DND-41 (cell line): ENCODE results near the gene SLC43A3.

Experiments used
- ATAC-seq: fragments of 200-7000 bp; cut with Tn5 transposase; 3 replicates; pipeline ENCODE4 v1.9.1; 2021; ENCODE audit warnings: low read depth; ENCODE audit not compliant: insufficient read depth
- DNase-seq: peaks from one replicate; pipeline ENCODE4 v3.0.0-alpha.2; 2020
- H2AFZ ChIP-seq: 2 replicates; pipeline ENCODE4 v1.6.0; 2012; ENCODE audit warnings: low read depth, low read length
- H3K27ac ChIP-seq: 2 replicates; pipeline ENCODE4 v1.5.1; 2012; ENCODE audit warnings: low read length, inconsistent platforms
- H3K27me3 ChIP-seq: fragments of 200-600 bp; sonication (generic); 2 replicates; pipeline ENCODE4 v1.6.0; 2012; ENCODE audit warnings: low read length, mild to moderate bottlenecking, inconsistent platforms; ENCODE audit not compliant: insufficient read depth, poor library complexity
- H3K36me3 ChIP-seq: 2 replicates; pipeline ENCODE4 v1.5.1; 2012; ENCODE audit warnings: low read length, inconsistent platforms; ENCODE audit not compliant: insufficient read depth
- H3K4me1 ChIP-seq: 2 replicates; pipeline ENCODE4 v1.5.1; 2012; ENCODE audit warnings: mild to moderate bottlenecking, low read length; ENCODE audit not compliant: insufficient read depth
- H3K4me2 ChIP-seq: 2 replicates; pipeline ENCODE4 v1.6.0; 2012; ENCODE audit warnings: mild to moderate bottlenecking, moderate library complexity, low read length, inconsistent platforms; ENCODE audit not compliant: insufficient read depth
- H3K4me3 ChIP-seq, 2 experiments: fragments of 200-600 bp in 1 of 2; shearing (Covaris generic) in 1 of 2; 2 replicates each; pipeline ENCODE4 v1.5.1; 2012 to 2016; ENCODE audit warnings: inconsistent platforms in 2 of 2, low read length in 2 of 2, mild to moderate bottlenecking in 2 of 2, low read depth in 1 of 2, moderate library complexity in 1 of 2
- H3K79me2 ChIP-seq: 2 replicates; pipeline ENCODE4 v1.6.0; 2012; ENCODE audit warnings: low read length, inconsistent platforms; ENCODE audit not compliant: insufficient read depth
- H3K9ac ChIP-seq: 2 replicates; pipeline ENCODE4 v1.6.0; 2012; ENCODE audit warnings: low read depth, mild to moderate bottlenecking, inconsistent platforms, low read length, moderate library complexity
- H3K9me3 ChIP-seq: 2 replicates; pipeline ENCODE4 v1.5.1; 2012; ENCODE audit warnings: low read length, moderate library complexity, mild to moderate bottlenecking, inconsistent platforms; ENCODE audit not compliant: insufficient read depth, severe bottlenecking
- H4K20me1 ChIP-seq: 2 replicates; pipeline ENCODE4 v1.6.0; 2012; ENCODE audit warnings: low read length; ENCODE audit not compliant: insufficient read depth
- EZH2 ChIP-seq: IDR thresholded peaks from 3 replicates; pipeline ENCODE4 v1.6.1; 2012; ENCODE audit warnings: borderline replicate concordance, low read depth, mild to moderate bottlenecking, moderate library complexity, low read length, inconsistent platforms; ENCODE audit not compliant: severe bottlenecking
- TF ChIP-seq, protein P1 (sequence below): IDR thresholded peaks from 2 replicates; pipeline ENCODE4 v1.5.1; 2012; ENCODE audit warnings: borderline replicate concordance, low read length, moderate library complexity, mild to moderate bottlenecking; ENCODE audit not compliant: poor library complexity, severe bottlenecking; ENCODE audit errors: extremely low read depth

Gene SLC43A3

DNA sequence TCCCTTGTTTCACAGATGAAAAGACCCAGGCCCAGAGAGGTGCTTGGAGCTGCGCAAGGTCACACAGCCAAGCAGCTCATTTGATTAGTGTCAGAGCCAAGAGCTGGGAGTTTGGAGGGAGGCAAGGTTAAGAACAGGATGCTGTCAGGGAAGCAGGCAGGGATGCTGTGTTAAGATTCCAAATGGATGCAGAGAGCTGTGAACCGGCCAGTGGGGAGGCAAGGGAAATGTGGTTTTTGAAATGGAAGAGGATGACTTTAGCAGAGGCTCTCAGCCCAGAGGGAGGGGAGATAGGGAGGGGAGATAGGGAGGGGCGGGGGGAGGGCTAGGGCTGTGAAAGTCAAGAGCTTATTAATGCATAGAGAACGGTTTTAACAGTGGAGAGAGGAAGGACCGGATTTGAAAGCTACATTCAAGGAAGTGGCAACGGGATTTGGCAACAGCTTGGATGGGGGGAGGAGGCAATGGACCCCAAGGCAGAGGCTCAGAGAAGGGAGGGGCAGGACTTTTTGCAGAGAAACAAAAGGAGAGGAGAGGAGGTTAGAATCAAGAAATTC is 46.4 kb upstream of the SLC43A3 start:
- H3K27me3 ChIP-seq, result no peaks in the 10 kb centered on the region
- H2AFZ ChIP-seq, result no peak overlapping the region
- no peaks in the 10 kb centered on the region for H3K79me2 ChIP-seq
- TF ChIP-seq EZH2, result no peak
- TF ChIP-seq, protein P1, sequence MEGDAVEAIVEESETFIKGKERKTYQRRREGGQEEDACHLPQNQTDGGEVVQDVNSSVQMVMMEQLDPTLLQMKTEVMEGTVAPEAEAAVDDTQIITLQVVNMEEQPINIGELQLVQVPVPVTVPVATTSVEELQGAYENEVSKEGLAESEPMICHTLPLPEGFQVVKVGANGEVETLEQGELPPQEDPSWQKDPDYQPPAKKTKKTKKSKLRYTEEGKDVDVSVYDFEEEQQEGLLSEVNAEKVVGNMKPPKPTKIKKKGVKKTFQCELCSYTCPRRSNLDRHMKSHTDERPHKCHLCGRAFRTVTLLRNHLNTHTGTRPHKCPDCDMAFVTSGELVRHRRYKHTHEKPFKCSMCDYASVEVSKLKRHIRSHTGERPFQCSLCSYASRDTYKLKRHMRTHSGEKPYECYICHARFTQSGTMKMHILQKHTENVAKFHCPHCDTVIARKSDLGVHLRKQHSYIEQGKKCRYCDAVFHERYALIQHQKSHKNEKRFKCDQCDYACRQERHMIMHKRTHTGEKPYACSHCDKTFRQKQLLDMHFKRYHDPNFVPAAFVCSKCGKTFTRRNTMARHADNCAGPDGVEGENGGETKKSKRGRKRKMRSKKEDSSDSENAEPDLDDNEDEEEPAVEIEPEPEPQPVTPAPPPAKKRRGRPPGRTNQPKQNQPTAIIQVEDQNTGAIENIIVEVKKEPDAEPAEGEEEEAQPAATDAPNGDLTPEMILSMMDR, result no peak
- no peaks in the 10 kb centered on the region for H3K36me3 ChIP-seq
- no peak overlapping the region for H3K27ac ChIP-seq
- H3K4me3 ChIP-seq, result no peak overlapping the region
- no peak overlapping the region for H3K9ac ChIP-seq
- H3K4me2 ChIP-seq, result no peak overlapping the region
- ATAC-seq, result no peak
- H3K4me1 ChIP-seq, result no peaks in the 10 kb centered on the region
- no peaks in the 10 kb centered on the region for H4K20me1 ChIP-seq
- no peaks in the 10 kb centered on the region for H3K9me3 ChIP-seq
- DNase-seq, result no peak

DNA sequence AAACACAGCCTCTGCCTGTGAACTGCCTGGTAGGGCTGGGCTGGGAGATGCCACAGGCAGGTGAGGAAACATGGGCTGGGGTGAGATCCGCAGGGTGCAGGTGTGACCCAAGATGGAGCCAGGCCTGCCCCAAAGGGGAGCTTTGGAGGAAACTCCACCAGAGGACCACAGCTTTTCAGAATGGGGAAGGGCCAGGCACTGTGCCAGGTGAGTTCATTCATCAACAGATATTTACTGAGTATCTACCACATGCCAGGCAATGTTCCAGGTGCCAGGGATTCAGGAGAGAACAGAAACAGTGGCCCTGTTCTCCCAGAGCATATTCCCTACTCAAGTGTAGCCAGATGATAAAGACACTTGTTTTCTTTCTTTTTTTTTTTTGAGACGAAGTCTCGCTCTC is 44.6 kb upstream of the SLC43A3 start:
- no peak overlapping the region for H3K4me3 ChIP-seq
- no peaks in the 10 kb centered on the region for H3K36me3 ChIP-seq
- no peak for ATAC-seq
- H3K9ac ChIP-seq, result no peak overlapping the region
- TF ChIP-seq, protein P1, result no peak
- TF ChIP-seq EZH2, result no peak
- H2AFZ ChIP-seq, result no peak overlapping the region
- no peaks in the 10 kb centered on the region for H3K9me3 ChIP-seq
- no peak overlapping the region for H3K27ac ChIP-seq
- H3K79me2 ChIP-seq, result no peaks in the 10 kb centered on the region
- H3K4me2 ChIP-seq, result no peak overlapping the region
- no peak for DNase-seq
- no peaks in the 10 kb centered on the region for H3K27me3 ChIP-seq
- no peaks in the 10 kb centered on the region for H4K20me1 ChIP-seq
- H3K4me1 ChIP-seq, result no peaks in the 10 kb centered on the region

DNA sequence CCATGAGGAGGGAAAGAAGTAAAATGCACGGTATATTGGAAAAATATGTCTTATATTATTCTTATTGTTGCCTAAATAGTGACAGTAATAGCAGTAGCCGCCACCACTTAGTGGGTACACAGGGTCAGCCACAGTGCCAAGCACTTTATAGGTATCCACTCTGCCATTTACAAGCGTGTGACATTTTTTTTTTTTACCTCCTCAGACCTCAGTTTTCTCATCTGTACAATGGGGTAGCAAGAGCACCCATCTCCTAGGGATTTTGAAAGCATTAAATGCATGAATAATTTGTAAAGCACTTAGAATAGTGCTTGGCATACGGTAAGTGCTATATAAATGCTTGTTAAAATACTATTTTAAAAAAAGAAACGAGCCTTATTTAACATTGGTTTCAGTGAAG is 42.3 kb upstream of the SLC43A3 start:
- H3K4me3 ChIP-seq, result no peak overlapping the region
- no peaks in the 10 kb centered on the region for H3K4me1 ChIP-seq
- TF ChIP-seq, protein P1, result no peak
- TF ChIP-seq EZH2, result no peak
- no peak overlapping the region for H3K27ac ChIP-seq
- DNase-seq (no peak), ATAC-seq (no peak)
- H3K4me2 ChIP-seq, result no peak overlapping the region
- no peak overlapping the region for H3K9ac ChIP-seq
- H2AFZ ChIP-seq, result no peak overlapping the region
- no peaks in the 10 kb centered on the region for H3K36me3 ChIP-seq
- H4K20me1 ChIP-seq, result no peaks in the 10 kb centered on the region
- no peaks in the 10 kb centered on the region for H3K27me3 ChIP-seq
- H3K79me2 ChIP-seq, result no peaks in the 10 kb centered on the region
- no peaks in the 10 kb centered on the region for H3K9me3 ChIP-seq

DNA sequence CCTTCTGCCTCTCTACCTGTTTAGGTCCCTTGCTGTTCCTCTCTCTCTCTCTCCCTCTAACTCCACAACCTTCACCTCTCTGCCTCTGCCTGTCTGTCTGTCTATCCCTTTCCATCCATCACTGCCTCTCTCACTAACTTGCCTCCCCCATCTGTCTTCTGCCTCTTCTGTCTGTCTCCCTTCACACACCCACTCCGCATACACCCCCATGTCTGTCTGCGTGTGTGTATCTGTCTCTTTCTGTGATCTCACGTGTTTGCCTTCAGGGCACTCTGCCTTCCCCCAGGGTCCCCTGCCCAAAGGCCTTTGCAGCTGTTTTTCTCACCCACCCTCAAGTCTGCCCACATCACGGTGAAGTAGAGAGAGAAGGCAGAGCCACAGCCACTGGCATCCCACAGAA is 41.4 kb upstream of the SLC43A3 start:
- ATAC-seq, result no peak
- DNase-seq, result no peak
- Histone ChIP-seq H4K20me1 (no peaks in the 10 kb centered on the region), H3K4me1 (no peaks in the 10 kb centered on the region), H3K27ac (no peak overlapping the region), H3K79me2 (no peaks in the 10 kb centered on the region), H3K9me3 (no peaks in the 10 kb centered on the region), H3K4me3 (no peak overlapping the region), H2AFZ (no peak overlapping the region), H3K4me2 (no peak overlapping the region), H3K36me3 (no peaks in the 10 kb centered on the region), H3K9ac (no peak overlapping the region), H3K27me3 (no peaks in the 10 kb centered on the region)
- TF ChIP-seq EZH2, result no peak
- TF ChIP-seq, protein P1, result no peak
